ENCODE measurements around the gene BSCL2.

GRCh38 chr11:62716206-62716605, 9.0 kb upstream of the BSCL2 start:
- TF ChIP-seq, protein P1, sequence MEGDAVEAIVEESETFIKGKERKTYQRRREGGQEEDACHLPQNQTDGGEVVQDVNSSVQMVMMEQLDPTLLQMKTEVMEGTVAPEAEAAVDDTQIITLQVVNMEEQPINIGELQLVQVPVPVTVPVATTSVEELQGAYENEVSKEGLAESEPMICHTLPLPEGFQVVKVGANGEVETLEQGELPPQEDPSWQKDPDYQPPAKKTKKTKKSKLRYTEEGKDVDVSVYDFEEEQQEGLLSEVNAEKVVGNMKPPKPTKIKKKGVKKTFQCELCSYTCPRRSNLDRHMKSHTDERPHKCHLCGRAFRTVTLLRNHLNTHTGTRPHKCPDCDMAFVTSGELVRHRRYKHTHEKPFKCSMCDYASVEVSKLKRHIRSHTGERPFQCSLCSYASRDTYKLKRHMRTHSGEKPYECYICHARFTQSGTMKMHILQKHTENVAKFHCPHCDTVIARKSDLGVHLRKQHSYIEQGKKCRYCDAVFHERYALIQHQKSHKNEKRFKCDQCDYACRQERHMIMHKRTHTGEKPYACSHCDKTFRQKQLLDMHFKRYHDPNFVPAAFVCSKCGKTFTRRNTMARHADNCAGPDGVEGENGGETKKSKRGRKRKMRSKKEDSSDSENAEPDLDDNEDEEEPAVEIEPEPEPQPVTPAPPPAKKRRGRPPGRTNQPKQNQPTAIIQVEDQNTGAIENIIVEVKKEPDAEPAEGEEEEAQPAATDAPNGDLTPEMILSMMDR (IDR thresholded peaks at IDR 0.05), result no peak
- no peak for TF ChIP-seq POLR2A (IDR thresholded peaks at IDR 0.05)

Measured in body of pancreas (tissue), 4 donors.